ENCODE data around the gene NIPAL4.
"Not testable (repeated sequence)": the region's sequence is repeated elsewhere in the genome, so short reads cannot be mapped to it uniquely, and the experiment has no call there.

Gene NIPAL4

GRCh38 chr5:157479612-157480510 is 19.8 kb downstream of the NIPAL4 start:
- H3K27ac ChIP-seq = no peak overlapping the region
- no peak for TF ChIP-seq ZFX (IDR thresholded peaks at IDR 0.05)
- no peak for TF ChIP-seq CTCF (conservative IDR thresholded peaks at IDR 0.05)

GRCh38 chr5:157481265-157481664 is 21.3 kb downstream of the NIPAL4 start:
- no peak overlapping the region for H3K27ac ChIP-seq
- TF ChIP-seq CTCF (conservative IDR thresholded peaks at IDR 0.05) = no peak
- no peak for TF ChIP-seq ZFX (IDR thresholded peaks at IDR 0.05)

GRCh38 chr5:157481666-157482065 is 21.7 kb downstream of the NIPAL4 start:
- no peak for TF ChIP-seq ZFX (IDR thresholded peaks at IDR 0.05)
- no peak for TF ChIP-seq CTCF (conservative IDR thresholded peaks at IDR 0.05)
- no peak overlapping the region for H3K27ac ChIP-seq

GRCh38 chr5:157482702-157483101 is 22.7 kb downstream of the NIPAL4 start:
- not testable (repeated sequence) for H3K27ac ChIP-seq

GRCh38 chr5:157484768-157485167 is 24.8 kb downstream of the NIPAL4 start:
- TF ChIP-seq CTCF (conservative IDR thresholded peaks at IDR 0.05) (no peak), ZFX (IDR thresholded peaks at IDR 0.05) (no peak)

GRCh38 chr5:157485340-157485739 is 25.3 kb downstream of the NIPAL4 start:
- TF ChIP-seq CTCF (conservative IDR thresholded peaks at IDR 0.05) = no peak
- no peak for TF ChIP-seq ZFX (IDR thresholded peaks at IDR 0.05)
- H3K27ac ChIP-seq = no peak overlapping the region

More at GRCh38 chr5:157484768-157485167, 24.8 kb downstream of the NIPAL4 start:
- H3K27ac ChIP-seq = no peak overlapping the region

- H3K27ac ChIP-seq = no peak overlapping the region
Measured at GRCh38 chr5:157485811-157486210, 25.8 kb downstream of the NIPAL4 start.

GRCh38 chr5:157486221-157486681 is 26.2 kb downstream of the NIPAL4 start:
- no peak overlapping the region for H3K27ac ChIP-seq
- no peak for TF ChIP-seq CTCF (conservative IDR thresholded peaks at IDR 0.05)

More at GRCh38 chr5:157485811-157486210, 25.8 kb downstream of the NIPAL4 start:
- TF ChIP-seq ZFX (IDR thresholded peaks at IDR 0.05) = no peak
